Endothelial cell of umbilical vein (primary cell): ENCODE data around the gene CLC. TPM values are rescaled to one million over a fixed set of nuclear protein-coding genes. Genes with fewer than 3 reads are reported as not detected.

Source experiments
- BruUV-seq: library from RNA; stranded (reverse); fragments of 400-500 nt; replicated peaks from 2 replicates; lab custom pipeline; 2021; lab: Mats Ljungman, UMichigan
- CTCF ChIA-PET: fragments of 300-600, 350-600 bp; sonication (Branson Sonifier 250); formaldehyde crosslinking; loops from one replicate; lab custom pipeline; 2021; ENCODE audit warnings: antibody characterized with exemption, inconsistent platforms; lab: Charles Lee
- POLR2A ChIA-PET: fragments of 300-600, 350-600 bp; sonication (Branson Sonifier 250); formaldehyde crosslinking; loops from one replicate; lab custom pipeline; 2021; ENCODE audit warnings: antibody characterized with exemption, inconsistent platforms; lab: Charles Lee
- DNase-seq: peaks from one replicate; pipeline ENCODE4 v3.0.0-alpha.2; 2011; ENCODE audit warnings: low read depth, low spot score
- FAIRE-seq: peaks from 2 replicates; lab custom pipeline; 2011; peaks lifted over from hg19 to GRCh38; lab: Jason Lieb, UNC
- H2AFZ ChIP-seq: 2 replicates; pipeline ENCODE4 v1.6.0; 2012; ENCODE audit warnings: low read depth, low read length, control low read depth, inconsistent platforms
- H3K27ac ChIP-seq: 2 replicates; pipeline ENCODE4 v1.5.1; 2011; ENCODE audit warnings: low read depth, mild to moderate bottlenecking, control low read depth, low read length, moderate library complexity; ENCODE audit not compliant: insufficient read depth
- H3K27me3 ChIP-seq, 2 experiments: 2 replicates each; pipeline versions ENCODE4 v1.6.0 to v1.6.1; 2011; ENCODE audit warnings: low read length in 2 of 2, mixed read lengths in 1 of 2; ENCODE audit not compliant: control insufficient read depth in 2 of 2, insufficient read depth in 2 of 2
- H3K36me3 ChIP-seq, 2 experiments: 2 replicates in 1 of 2; 3 replicates in 1 of 2; pipeline ENCODE4 v1.5.1; 2011; ENCODE audit warnings: low read length in 2 of 2, mild to moderate bottlenecking in 1 of 2, moderate library complexity in 1 of 2; ENCODE audit not compliant: control insufficient read depth in 2 of 2, insufficient read depth in 2 of 2; ENCODE audit errors: extremely low read depth in 1 of 2
- H3K4me1 ChIP-seq: 3 replicates; pipeline ENCODE4 v1.5.1; 2011; ENCODE audit warnings: mild to moderate bottlenecking, low read length; ENCODE audit not compliant: control insufficient read depth, insufficient read depth; ENCODE audit errors: extremely low read depth
- H3K4me2 ChIP-seq: 2 replicates; pipeline ENCODE4 v1.6.1; 2011; ENCODE audit warnings: low read length, control low read depth, mixed read lengths; ENCODE audit not compliant: insufficient read depth
- H3K4me3 ChIP-seq, 3 experiments: fragments of 200-600 bp in 1 of 3; sonication (generic), shearing (Covaris generic) in 1 of 3; replicated peaks in 1 of 3; 2 replicates each; pipeline ENCODE4 v1.5.1; 2011 to 2016; ENCODE audit warnings: control low read depth in 3 of 3, low read length in 3 of 3, mild to moderate bottlenecking in 2 of 3, inconsistent platforms in 1 of 3, low read depth in 1 of 3, moderate library complexity in 1 of 3; ENCODE audit not compliant: insufficient read depth in 1 of 3
- H3K79me2 ChIP-seq: 2 replicates; pipeline ENCODE4 v1.6.0; 2012; ENCODE audit warnings: low read length, inconsistent platforms; ENCODE audit not compliant: control insufficient read depth, insufficient read depth
- H3K9ac ChIP-seq: replicated peaks from 2 replicates; pipeline ENCODE3; 2011; ENCODE audit warnings: low read length, control low read depth; ENCODE audit not compliant: insufficient read depth; ENCODE audit errors: extremely low read depth
- H3K9me1 ChIP-seq: replicated peaks from 3 replicates; pipeline ENCODE4 v1.6.0; 2011; ENCODE audit warnings: mild to moderate bottlenecking, low read length; ENCODE audit not compliant: control insufficient read depth, insufficient read depth; ENCODE audit errors: extremely low read depth
- H3K9me3 ChIP-seq: replicated peaks from 2 replicates; pipeline ENCODE4 v1.5.1; 2012; ENCODE audit warnings: low read length, inconsistent platforms; ENCODE audit not compliant: control insufficient read depth, insufficient read depth
- H4K20me1 ChIP-seq: replicated peaks from 2 replicates; pipeline ENCODE3; 2011; ENCODE audit warnings: mild to moderate bottlenecking, low read length; ENCODE audit not compliant: control insufficient read depth, insufficient read depth; ENCODE audit errors: extremely low read depth
- EZH2 ChIP-seq: IDR thresholded peaks from 2 replicates; pipeline ENCODE4 v1.6.1; 2012; ENCODE audit warnings: borderline replicate concordance, low read depth, mild to moderate bottlenecking, moderate library complexity, low read length, inconsistent platforms; ENCODE audit not compliant: severe bottlenecking
- FOS ChIP-seq: IDR thresholded peaks from 2 replicates; pipeline ENCODE4 v1.6.1; 2011; ENCODE audit warnings: mild to moderate bottlenecking, low read length, moderate library complexity, borderline replicate concordance; ENCODE audit not compliant: insufficient read depth
- GATA2 ChIP-seq: IDR thresholded peaks from 2 replicates; pipeline ENCODE4 v1.7.0; 2011; ENCODE audit warnings: low read depth, mild to moderate bottlenecking, moderate library complexity, mixed read lengths, low read length; ENCODE audit not compliant: insufficient read length, insufficient read depth
- JUN ChIP-seq: IDR thresholded peaks from 2 replicates; pipeline ENCODE4 v1.6.1; 2011; ENCODE audit warnings: borderline replicate concordance, low read depth; ENCODE audit not compliant: insufficient read length, insufficient read depth
- MYC ChIP-seq: IDR thresholded peaks from one replicate; pipeline ENCODE4 v1.6.1; 2011; ENCODE audit warnings: mild to moderate bottlenecking, low read depth, low read length
- POLR2A ChIP-seq: IDR thresholded peaks from 2 replicates; pipeline ENCODE4 v1.6.1; 2012; ENCODE audit warnings: low read depth, mild to moderate bottlenecking, control low read depth, low read length
- POLR2AphosphoS5 ChIP-seq: IDR thresholded peaks from 2 replicates; pipeline ENCODE4 v1.6.1; 2012; ENCODE audit warnings: low read depth, mild to moderate bottlenecking, control low read depth, low read length, moderate library complexity; ENCODE audit not compliant: insufficient read depth
- dilution Hi-C: fragments of 300-500 bp; cut with MboI; formaldehyde crosslinking; loops from one replicate; pipeline ENCODE4 v1.15.0; 2019; ENCODE audit warnings: low sequenced_read_pairs; ENCODE audit not compliant: extremely low pct_ligation_motif_present
- intact Hi-C: fragments of 100-400 bp; cut with micrococcal nuclease; formaldehyde crosslinking; loops from one replicate; pipeline ENCODE4 v1.10.0; 2022
- polyA plus RNA-seq, 4 experiments: library from polyadenylated mRNA; depleted of rRNA in 3 of 4; stranded (reverse) in 3 of 4; unstranded in 1 of 4; fragments of >200 nt; gene quantifications; 2 replicates each; pipeline versions ENCODE4 v1.2.1 to v1.2.3, GENCODE V29; 2011 to 2012; ENCODE audit warnings: missing spikeins in 1 of 4
- total RNA-seq: library from RNA; stranded (reverse); gene quantifications from 2 replicates; pipeline ENCODE4 v1.2.3, GENCODE V29; 2021
- TF ChIP-seq, protein P1 (sequence below): IDR thresholded peaks from 2 replicates; pipeline ENCODE4 v1.6.1; 2011; ENCODE audit not compliant: insufficient read depth, insufficient read length
- TF ChIP-seq, protein P2 (sequence below), 2 donors: IDR thresholded peaks; 1 replicate in 1 of 2; 2 replicates in 1 of 2; pipeline ENCODE4 v1.5.1; 2011; ENCODE audit warnings: low read length in 2 of 2, mild to moderate bottlenecking in 2 of 2, moderate library complexity in 2 of 2, control low read depth in 1 of 2, inconsistent platforms in 1 of 2, low read depth in 1 of 2; ENCODE audit not compliant: insufficient read depth in 1 of 2; ENCODE audit errors: extremely low read depth in 1 of 2

The CLC gene
- total and polyA plus RNA-seq, 2 donors (not counting 3 experiments of a cell fraction or from before 2014, with no cell fraction given) = not detected

DNA sequence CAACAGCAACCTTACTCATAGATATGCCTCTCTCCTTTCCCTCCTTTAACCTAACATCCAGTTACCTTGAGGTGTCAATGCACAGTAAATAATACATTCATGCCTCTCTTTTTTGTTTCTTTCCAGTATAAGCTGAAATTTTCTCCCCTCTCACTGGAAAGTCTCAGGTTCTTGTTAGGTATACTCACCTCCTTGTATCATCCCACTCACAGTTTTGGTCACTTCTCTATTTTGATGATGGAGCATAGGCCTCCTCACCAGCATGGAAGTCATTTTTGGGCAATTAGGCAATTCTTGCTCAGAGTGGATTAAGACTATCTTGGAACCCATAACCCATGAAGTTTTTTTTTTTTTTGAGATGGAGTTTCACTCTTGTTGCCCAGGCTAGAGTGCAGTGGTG, 39.3 kb downstream of the CLC start:
- Histone ChIP-seq H2AFZ (no peak overlapping the region), H3K27me3 (peaks cover 0 to 3% of the 10 kb centered on the region in 2 experiments), H3K9ac (no peak overlapping the region), H3K36me3 (no peaks in the 10 kb centered on the region), H3K9me1 (no peaks in the 10 kb centered on the region), H3K27ac (no peak overlapping the region), H4K20me1 (no peaks in the 10 kb centered on the region), H3K4me1 (no peaks in the 10 kb centered on the region), H3K79me2 (no peaks in the 10 kb centered on the region), H3K4me2 (no peak overlapping the region), H3K4me3 (no peak overlapping the region), H3K9me3 (no peaks in the 10 kb centered on the region)
- FAIRE-seq = no peak
- BruUV-seq = no TSS peak
- no peak for DNase-seq
- ChIA-PET POLR2A (no interaction called here), CTCF (interaction anchor here (0.8 kb wide), 1 partner anchor 9 kb away, joined by 3 read pairs; no protein-coding TSS in a partner anchor)
- TF ChIP-seq POLR2A (no peak), JUN (no peak), POLR2AphosphoS5 (no peak), GATA2 (no peak), FOS (no peak), EZH2 (no peak), MYC (no peak)
- TF ChIP-seq, protein P1, sequence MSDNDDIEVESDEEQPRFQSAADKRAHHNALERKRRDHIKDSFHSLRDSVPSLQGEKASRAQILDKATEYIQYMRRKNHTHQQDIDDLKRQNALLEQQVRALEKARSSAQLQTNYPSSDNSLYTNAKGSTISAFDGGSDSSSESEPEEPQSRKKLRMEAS = no peak
- TF ChIP-seq, protein P2, sequence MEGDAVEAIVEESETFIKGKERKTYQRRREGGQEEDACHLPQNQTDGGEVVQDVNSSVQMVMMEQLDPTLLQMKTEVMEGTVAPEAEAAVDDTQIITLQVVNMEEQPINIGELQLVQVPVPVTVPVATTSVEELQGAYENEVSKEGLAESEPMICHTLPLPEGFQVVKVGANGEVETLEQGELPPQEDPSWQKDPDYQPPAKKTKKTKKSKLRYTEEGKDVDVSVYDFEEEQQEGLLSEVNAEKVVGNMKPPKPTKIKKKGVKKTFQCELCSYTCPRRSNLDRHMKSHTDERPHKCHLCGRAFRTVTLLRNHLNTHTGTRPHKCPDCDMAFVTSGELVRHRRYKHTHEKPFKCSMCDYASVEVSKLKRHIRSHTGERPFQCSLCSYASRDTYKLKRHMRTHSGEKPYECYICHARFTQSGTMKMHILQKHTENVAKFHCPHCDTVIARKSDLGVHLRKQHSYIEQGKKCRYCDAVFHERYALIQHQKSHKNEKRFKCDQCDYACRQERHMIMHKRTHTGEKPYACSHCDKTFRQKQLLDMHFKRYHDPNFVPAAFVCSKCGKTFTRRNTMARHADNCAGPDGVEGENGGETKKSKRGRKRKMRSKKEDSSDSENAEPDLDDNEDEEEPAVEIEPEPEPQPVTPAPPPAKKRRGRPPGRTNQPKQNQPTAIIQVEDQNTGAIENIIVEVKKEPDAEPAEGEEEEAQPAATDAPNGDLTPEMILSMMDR (IDR thresholded peaks at IDR 0.05; ENCODE audit: extremely low read depth in 1 of 2, insufficient read depth in 1 of 2, low read depth in 1 of 2, low read length in 2 of 2) = no peak
- intact Hi-C loops (no loop called here), dilution Hi-C loops (no loop called here)
